Measurements from ENCODE around the gene MAGI1.
"Not testable (repeated sequence)": the region's sequence is repeated elsewhere in the genome, so short reads cannot be mapped to it uniquely, and the experiment has no call there.

- not testable (repeated sequence) for TF ChIP-seq RAD21 (IDR thresholded peaks at IDR 0.05; ENCODE audit: low read length); RFX5 (IDR thresholded peaks at IDR 0.05; ENCODE audit: low read length); USF2 (IDR thresholded peaks at IDR 0.05; ENCODE audit: borderline replicate concordance, low read depth, low read length); CTCF (IDR thresholded peaks at IDR 0.05); POLR2AphosphoS5 (IDR thresholded peaks at IDR 0.05; ENCODE audit: low read depth, low read length); EP300 (IDR thresholded peaks at IDR 0.05; ENCODE audit: borderline replicate concordance in 1 of 2, low read depth in 1 of 2, low read length in 1 of 2); YY1 (IDR thresholded peaks at IDR 0.05; ENCODE audit: low read depth); EZH2phosphoT487 (IDR thresholded peaks at IDR 0.05; ENCODE audit: borderline replicate concordance, low read depth)
Measured at GRCh38 chr3:66027099-66027498, 11.6 kb downstream of the MAGI1 start.

Data from SK-N-SH (cell line).